Activated CD4-positive, alpha-beta memory T cell treated with anti-CD3 and anti-CD28 coated beads for 36 hours (primary cell): ENCODE results near the gene MAML3. TPM values are rescaled to one million over a fixed set of nuclear protein-coding genes. Genes with fewer than 3 reads are reported as not detected.

Experiments
- CTCF ChIA-PET: fragments of 350-600 bp; sonication (Branson Sonifier 250); formaldehyde crosslinking; loops from one replicate; lab custom pipeline; 2021; ENCODE audit warnings: antibody characterized with exemption, inconsistent platforms; lab: Charles Lee
- POLR2A ChIA-PET: fragments of 350-600 bp; sonication (Branson Sonifier 250); formaldehyde crosslinking; loops from one replicate; lab custom pipeline; 2021; ENCODE audit warnings: antibody characterized with exemption; lab: Charles Lee
- DNase-seq: peaks from one replicate; pipeline ENCODE4 v3.0.0-alpha.2; 2020
- H3K27ac Mint-ChIP-seq: one replicate; pipeline ENCODE4 v1.8.0; 2021; ENCODE audit warnings: mixed read lengths
- H3K27me3 Mint-ChIP-seq: one replicate; pipeline ENCODE4 v1.8.0; 2021; ENCODE audit warnings: mixed read lengths
- H3K36me3 Mint-ChIP-seq: one replicate; pipeline ENCODE4 v1.8.0; 2021; ENCODE audit warnings: mixed read lengths
- H3K4me1 Mint-ChIP-seq: one replicate; pipeline ENCODE4 v1.8.0; 2021; ENCODE audit warnings: low read depth, mixed read lengths
- H3K4me3 Mint-ChIP-seq: one replicate; pipeline ENCODE4 v1.8.0; 2021; ENCODE audit warnings: mild to moderate bottlenecking, mixed read lengths
- H3K9me3 Mint-ChIP-seq: one replicate; pipeline ENCODE4 v1.8.0; 2021; ENCODE audit warnings: mixed read lengths
- intact Hi-C: fragments of 100-400 bp; cut with micrococcal nuclease; formaldehyde crosslinking; loops from one replicate; pipeline ENCODE4 v1.15.1; 2023
- total RNA-seq, 2 experiments: library from RNA; stranded (reverse); gene quantifications; one replicate each; pipeline ENCODE4 v1.2.3, GENCODE V29; 2021

Gene MAML3
- total RNA-seq, 2 experiments from 2014 or later: 0.51 to 0.76 TPM

DNA sequence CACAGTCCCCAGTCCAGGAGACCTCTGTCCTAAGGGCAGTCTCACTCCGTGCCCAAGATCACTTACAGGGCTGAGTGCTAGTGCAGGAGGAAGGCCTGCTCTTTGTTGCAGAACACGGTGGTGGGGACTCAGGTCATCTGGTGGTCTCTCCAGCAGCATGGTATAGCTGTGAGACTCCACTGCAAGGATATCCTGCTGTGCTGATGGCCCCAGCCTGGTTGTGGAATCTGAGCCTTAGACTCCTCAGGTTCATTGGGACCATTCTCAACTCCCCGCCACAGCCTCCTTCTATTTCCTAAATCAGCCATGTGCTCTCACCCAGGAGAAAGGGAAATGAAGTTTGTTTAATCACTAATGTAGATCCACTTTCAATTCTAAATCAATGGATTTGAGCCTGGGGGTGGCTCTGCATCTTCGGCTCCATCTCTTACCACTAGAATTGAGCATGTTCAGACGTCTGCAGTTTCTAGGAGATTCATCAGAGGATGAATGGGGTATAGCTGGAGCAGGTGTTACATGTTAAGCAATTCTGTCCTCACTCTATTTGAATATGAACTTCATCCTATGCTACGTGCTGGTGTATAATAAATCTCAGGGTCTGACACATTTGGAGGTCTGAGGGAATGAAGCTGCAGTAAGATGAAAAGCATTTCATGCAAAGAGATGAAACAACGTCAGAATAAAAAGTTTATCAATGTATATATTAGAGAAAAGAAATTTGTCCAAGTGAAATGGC, 299.1 kb downstream of the MAML3 start:
- H3K27ac Mint-ChIP-seq: no peak overlapping the region
- no peaks in the 10 kb centered on the region for H3K36me3 Mint-ChIP-seq
- POLR2A ChIA-PET: no interaction called here
- CTCF ChIA-PET: no interaction called here
- no peak for DNase-seq
- no peak overlapping the region for H3K4me3 Mint-ChIP-seq
- intact Hi-C loops: loop anchor here (5.0 to 10.0 kb wide), 3 partner anchors 118 to 400 kb away; partner anchors contain the start of gene RAB33B
- H3K9me3 Mint-ChIP-seq: no peaks in the 10 kb centered on the region
- peaks cover 33% of the 10 kb centered on the region for H3K4me1 Mint-ChIP-seq
- H3K27me3 Mint-ChIP-seq: peaks cover 20% of the 10 kb centered on the region

DNA sequence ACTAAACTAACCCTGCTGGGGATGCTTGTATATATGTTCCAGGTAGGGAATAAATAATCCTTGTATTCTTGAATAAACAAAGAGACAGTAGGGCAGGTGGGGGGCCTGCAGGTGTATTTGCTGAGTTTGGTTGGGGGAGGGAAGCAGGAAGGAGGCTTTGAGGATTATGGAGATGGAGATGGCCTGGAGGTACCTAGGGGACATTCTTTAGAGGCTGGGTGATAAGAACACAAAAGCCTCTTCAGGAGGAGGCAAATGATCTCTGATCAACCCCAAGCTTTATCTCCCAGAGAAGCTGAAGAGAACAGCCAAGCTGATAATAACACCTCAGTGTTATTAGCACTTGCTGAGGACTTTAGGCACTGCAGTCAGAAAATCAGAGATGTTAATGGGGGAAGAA, 300.7 kb downstream of the MAML3 start:
- H3K4me3 Mint-ChIP-seq: no peak overlapping the region
- peaks cover 23% of the 10 kb centered on the region for H3K4me1 Mint-ChIP-seq
- H3K27ac Mint-ChIP-seq: no peak overlapping the region
- H3K36me3 Mint-ChIP-seq: no peaks in the 10 kb centered on the region
- POLR2A ChIA-PET: interaction anchor here (0.6 kb wide), 1 partner anchor 270 kb away, joined by 3 read pairs; no protein-coding TSS in a partner anchor
- DNase-seq: no peak
- CTCF ChIA-PET: no interaction called here
- H3K9me3 Mint-ChIP-seq: no peaks in the 10 kb centered on the region
- intact Hi-C loops: loop anchor here (10.0 kb wide), 1 partner anchor 399 kb away; the partner anchor contains the start of gene RAB33B
- peaks cover 27% of the 10 kb centered on the region for H3K27me3 Mint-ChIP-seq

DNA sequence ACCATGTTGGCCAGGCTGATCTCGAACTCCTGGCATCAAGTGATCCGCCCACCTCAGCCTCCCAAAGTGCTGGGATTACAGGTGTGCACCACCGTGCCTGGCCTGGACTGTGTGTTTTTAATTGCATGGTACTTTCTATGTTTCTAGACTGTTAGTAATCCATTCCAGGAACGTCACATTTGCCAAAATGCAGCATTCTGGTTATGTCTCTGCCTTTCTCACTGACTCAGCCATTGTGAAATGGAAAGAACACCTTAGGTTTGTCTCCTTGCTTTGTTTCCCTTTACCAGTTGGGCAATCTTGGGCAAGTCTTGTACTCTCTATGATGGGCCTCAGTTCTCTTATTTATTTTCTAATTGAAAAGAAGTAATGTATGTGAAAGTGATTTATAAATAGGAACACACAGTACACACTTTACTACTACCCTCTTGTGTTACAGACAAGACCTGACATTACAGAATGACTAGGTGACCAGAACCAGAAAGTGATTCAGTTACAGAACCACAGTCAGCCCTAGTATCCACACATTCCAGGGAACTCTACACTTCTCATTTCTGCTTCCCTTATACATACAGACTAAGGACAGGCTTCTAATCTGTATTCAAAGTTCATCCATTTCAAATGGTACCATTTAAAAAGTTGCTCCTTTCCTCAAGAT, 301.2 kb downstream of the MAML3 start:
- no peak overlapping the region for H3K27ac Mint-ChIP-seq
- intact Hi-C loops: loop anchor here (10.0 kb wide), 1 partner anchor 398 kb away; the partner anchor contains the start of gene RAB33B
- peak; percentile 41 for DNase-seq
- peaks cover 26% of the 10 kb centered on the region for H3K27me3 Mint-ChIP-seq
- H3K36me3 Mint-ChIP-seq: no peaks in the 10 kb centered on the region
- H3K9me3 Mint-ChIP-seq: no peaks in the 10 kb centered on the region
- H3K4me3 Mint-ChIP-seq: no peak overlapping the region
- ChIA-PET CTCF (no interaction called here), POLR2A (no interaction called here)
- peaks cover 18% of the 10 kb centered on the region for H3K4me1 Mint-ChIP-seq

DNA sequence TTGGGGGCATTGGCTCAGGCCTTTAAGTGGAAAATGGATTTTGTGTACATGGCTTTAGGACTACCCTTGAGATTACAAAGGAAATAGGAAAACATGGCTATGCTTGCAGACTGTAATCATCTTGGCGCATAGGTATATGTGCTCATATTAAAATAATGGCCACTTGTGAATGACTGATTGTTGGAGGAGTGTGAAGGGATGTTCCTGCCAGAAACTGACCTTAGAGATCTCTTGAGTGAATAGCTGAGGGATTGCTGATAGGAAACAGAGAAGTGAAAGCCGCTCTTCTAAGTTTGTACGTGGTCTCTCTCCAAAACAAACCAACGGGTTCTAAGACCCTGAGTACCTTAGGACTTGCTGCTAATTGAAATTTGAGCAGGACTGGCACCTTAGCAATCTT, 302.3 kb downstream of the MAML3 start:
- CTCF ChIA-PET: no interaction called here
- POLR2A ChIA-PET: no interaction called here
- intact Hi-C loops: loop anchor here (10.0 kb wide), 1 partner anchor 397 kb away; the partner anchor contains the start of gene RAB33B
- Mint-ChIP-seq H3K36me3 (no peaks in the 10 kb centered on the region), H3K27ac (no peak overlapping the region), H3K9me3 (no peaks in the 10 kb centered on the region), H3K4me1 (peaks cover 10% of the 10 kb centered on the region), H3K27me3 (peaks cover 32% of the 10 kb centered on the region), H3K4me3 (no peak overlapping the region)
- DNase-seq: no peak

DNA sequence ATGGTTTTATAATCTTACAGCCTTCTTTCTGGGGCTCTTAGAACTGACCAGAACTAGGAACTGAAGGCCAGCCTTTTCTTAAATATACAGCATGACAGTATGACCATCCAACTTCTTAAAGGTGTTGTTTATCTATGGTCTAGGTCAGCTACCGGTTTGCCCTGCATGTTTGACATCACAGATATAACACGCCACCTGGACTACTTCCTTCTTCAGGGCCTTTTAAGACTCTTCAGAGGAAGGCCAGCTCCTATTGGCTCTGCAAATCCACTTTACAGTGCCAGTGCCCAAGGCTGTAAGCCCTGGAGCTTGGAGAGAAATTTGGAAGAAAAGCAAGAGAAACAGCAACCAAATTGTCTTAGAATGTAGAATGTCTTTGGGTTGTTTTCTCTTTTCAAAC, 302.9 kb downstream of the MAML3 start:
- Mint-ChIP-seq H3K36me3 (no peaks in the 10 kb centered on the region), H3K4me1 (peaks cover 10% of the 10 kb centered on the region), H3K27ac (no peak overlapping the region), H3K4me3 (no peak overlapping the region), H3K27me3 (peaks cover 29% of the 10 kb centered on the region), H3K9me3 (no peaks in the 10 kb centered on the region)
- ChIA-PET POLR2A (no interaction called here), CTCF (no interaction called here)
- no peak for DNase-seq
- intact Hi-C loops: loop anchor here (10.0 kb wide), 1 partner anchor 396 kb away; the partner anchor contains the start of gene RAB33B

DNA sequence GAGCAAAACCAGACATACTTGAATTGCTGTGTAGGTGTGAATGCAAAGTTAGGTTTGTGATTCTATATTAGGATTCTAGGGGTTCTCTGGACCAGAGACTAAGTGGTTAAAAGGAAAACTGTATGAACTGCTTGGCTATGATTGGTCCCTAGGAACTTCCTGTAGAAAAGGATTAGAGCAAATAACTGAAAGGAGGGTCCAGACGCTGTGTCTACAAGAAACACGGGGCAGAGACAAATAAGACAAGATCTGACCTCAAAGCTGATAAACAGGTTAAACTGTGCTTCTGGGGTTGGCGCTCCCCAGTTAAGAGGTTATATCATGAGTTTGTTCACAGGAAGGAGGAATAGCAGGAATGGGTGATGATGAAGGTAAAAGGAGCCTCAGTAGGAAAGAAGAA, 304.8 kb downstream of the MAML3 start:
- no peak overlapping the region for H3K27ac Mint-ChIP-seq
- peaks cover 10% of the 10 kb centered on the region for H3K4me1 Mint-ChIP-seq
- ChIA-PET POLR2A (no interaction called here), CTCF (no interaction called here)
- H3K36me3 Mint-ChIP-seq: no peaks in the 10 kb centered on the region
- no peak overlapping the region for H3K4me3 Mint-ChIP-seq
- no peak for DNase-seq
- no peaks in the 10 kb centered on the region for H3K9me3 Mint-ChIP-seq
- peaks cover 23% of the 10 kb centered on the region for H3K27me3 Mint-ChIP-seq
- intact Hi-C loops: no loop called here

DNA sequence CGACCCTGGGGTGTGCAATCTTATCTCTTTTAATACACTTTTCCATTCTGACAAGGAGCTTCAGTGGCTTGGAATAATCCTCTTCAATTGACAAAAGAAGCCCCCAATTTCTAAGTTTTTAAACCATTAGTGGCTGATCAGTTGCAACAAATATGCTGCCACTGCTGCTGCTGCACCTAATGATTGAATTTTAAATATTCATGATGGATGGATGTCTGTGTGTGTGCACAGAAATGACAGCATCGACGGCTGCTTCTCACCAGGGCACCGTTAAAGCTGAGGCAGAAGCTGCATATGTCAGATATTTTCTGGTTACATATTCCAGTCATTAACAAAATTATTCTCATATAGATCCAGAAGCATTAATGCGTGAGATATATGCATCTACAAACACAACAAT, 306.0 kb downstream of the MAML3 start:
- intact Hi-C loops: no loop called here
- Mint-ChIP-seq H3K36me3 (no peaks in the 10 kb centered on the region), H3K4me1 (peaks cover 6% of the 10 kb centered on the region), H3K27ac (no peak overlapping the region), H3K9me3 (no peaks in the 10 kb centered on the region), H3K4me3 (no peak overlapping the region), H3K27me3 (peaks cover 19% of the 10 kb centered on the region)
- CTCF ChIA-PET: no interaction called here
- POLR2A ChIA-PET: no interaction called here
- DNase-seq: no peak

DNA sequence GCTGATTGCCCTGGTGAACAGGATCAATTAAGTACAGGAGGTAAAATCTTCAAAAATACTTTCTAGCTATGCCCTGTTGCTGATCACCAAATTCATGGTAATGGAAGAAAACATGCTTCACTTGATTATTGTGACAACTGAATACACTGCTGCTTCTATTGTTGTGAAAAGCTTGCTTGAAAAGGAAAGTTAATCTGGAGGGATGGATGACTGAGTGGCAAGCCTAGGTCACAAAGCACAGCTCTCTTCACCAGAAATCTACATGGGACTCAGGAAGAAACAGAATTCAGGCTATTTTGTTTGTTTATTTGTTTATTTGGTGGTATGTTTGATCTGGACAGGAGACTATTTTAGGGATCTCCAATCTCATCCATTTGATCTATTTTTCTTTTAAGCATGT, 306.4 kb downstream of the MAML3 start:
- Mint-ChIP-seq H3K27ac (no peak overlapping the region), H3K27me3 (peaks cover 19% of the 10 kb centered on the region), H3K4me1 (peaks cover 2% of the 10 kb centered on the region), H3K9me3 (no peaks in the 10 kb centered on the region), H3K4me3 (no peak overlapping the region), H3K36me3 (no peaks in the 10 kb centered on the region)
- CTCF ChIA-PET: no interaction called here
- POLR2A ChIA-PET: no interaction called here
- DNase-seq: no peak
- intact Hi-C loops: no loop called here

DNA sequence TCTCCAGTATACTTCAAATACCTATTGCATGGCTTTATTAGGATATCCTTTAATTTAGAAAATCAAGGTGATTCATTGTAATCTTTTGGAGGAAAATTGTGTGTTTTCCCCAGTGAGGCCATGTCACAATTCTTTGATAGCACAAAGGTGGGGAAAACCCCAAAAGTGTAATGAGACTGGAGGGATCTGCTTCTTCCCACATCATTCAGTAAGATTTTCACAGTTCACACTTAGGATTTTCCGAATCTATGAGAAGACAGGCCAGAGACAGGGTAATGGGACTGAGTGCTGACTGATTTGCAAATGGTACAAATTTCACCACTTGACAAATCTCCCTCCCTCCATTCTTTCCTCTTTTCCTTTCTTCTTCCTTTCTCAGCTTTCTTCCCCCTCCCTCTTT, 307.2 kb downstream of the MAML3 start:
- H3K4me1 Mint-ChIP-seq: no peaks in the 10 kb centered on the region
- no peaks in the 10 kb centered on the region for H3K36me3 Mint-ChIP-seq
- POLR2A ChIA-PET: no interaction called here
- no peak overlapping the region for H3K27ac Mint-ChIP-seq
- H3K9me3 Mint-ChIP-seq: no peaks in the 10 kb centered on the region
- no peak overlapping the region for H3K4me3 Mint-ChIP-seq
- CTCF ChIA-PET: interaction anchor here (0.7 kb wide), 1 partner anchor 550 kb away, joined by 3 read pairs; no protein-coding TSS in a partner anchor
- no peak for DNase-seq
- peaks cover 19% of the 10 kb centered on the region for H3K27me3 Mint-ChIP-seq
- intact Hi-C loops: no loop called here

DNA sequence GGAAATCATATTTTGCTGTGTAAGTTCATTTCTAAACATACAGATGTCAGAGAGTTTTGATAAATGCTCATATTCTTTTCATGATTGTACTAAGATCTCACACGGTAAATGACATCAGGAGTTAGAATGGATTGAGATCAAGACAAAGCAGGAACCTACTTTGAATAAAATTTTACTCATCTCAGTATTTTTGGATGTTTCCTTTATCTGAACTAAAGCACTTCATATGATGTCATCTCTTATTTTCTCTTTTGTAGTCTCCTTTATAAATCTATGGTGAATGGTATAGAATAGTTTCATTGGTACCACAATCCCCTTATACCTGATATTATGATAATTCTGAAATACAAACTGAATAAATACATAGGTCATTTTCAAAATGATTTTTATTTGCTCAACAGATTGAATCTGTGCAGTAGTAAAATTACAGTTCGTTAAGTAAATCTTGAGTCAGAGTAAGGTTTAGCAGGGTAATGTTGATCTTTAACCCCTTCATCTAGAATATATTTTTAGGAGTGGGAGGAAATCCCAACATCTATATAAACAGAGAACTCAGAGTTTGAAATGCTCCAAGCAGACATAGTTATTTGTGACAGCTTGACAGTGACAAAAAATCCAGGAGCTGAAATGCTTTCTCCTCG, 308.4 kb downstream of the MAML3 start:
- Mint-ChIP-seq H3K27ac (no peak overlapping the region), H3K27me3 (peaks cover 19% of the 10 kb centered on the region), H3K9me3 (no peaks in the 10 kb centered on the region), H3K4me1 (no peaks in the 10 kb centered on the region), H3K36me3 (no peaks in the 10 kb centered on the region), H3K4me3 (no peak overlapping the region)
- ChIA-PET POLR2A (no interaction called here), CTCF (no interaction called here)
- no peak for DNase-seq
- intact Hi-C loops: no loop called here

DNA sequence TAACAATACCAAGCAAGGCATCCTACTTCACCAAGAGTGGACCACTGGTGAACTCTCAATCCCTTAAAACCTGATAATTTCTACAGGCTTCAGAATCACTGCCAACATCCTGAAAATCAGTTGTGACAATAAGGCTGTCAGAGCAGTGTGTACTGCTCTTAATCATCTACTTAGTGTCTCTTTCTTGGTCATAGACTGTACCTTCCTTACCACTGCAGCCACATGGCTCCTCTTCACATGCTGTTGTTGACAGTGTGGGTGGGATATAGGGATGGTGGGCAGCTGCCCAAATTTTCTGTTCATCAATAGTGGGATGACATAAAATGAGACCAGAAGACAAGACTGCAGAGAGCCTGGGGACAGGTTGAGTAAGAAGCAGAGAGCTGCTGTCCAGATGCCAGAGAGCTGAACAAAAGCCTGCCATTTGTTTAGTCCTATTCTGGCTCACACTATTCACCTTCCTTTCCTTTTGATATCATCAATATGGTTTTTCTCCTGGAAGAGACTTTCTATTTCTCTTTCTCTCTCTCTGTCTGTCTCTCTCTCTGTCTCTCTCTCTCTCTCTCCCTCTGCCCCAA, 309.4 kb downstream of the MAML3 start:
- DNase-seq: no peak
- peaks cover 19% of the 10 kb centered on the region for H3K27me3 Mint-ChIP-seq
- H3K9me3 Mint-ChIP-seq: no peaks in the 10 kb centered on the region
- intact Hi-C loops: no loop called here
- H3K36me3 Mint-ChIP-seq: no peaks in the 10 kb centered on the region
- no peaks in the 10 kb centered on the region for H3K4me1 Mint-ChIP-seq
- H3K4me3 Mint-ChIP-seq: no peak overlapping the region
- POLR2A ChIA-PET: no interaction called here
- H3K27ac Mint-ChIP-seq: no peak overlapping the region
- CTCF ChIA-PET: no interaction called here

DNA sequence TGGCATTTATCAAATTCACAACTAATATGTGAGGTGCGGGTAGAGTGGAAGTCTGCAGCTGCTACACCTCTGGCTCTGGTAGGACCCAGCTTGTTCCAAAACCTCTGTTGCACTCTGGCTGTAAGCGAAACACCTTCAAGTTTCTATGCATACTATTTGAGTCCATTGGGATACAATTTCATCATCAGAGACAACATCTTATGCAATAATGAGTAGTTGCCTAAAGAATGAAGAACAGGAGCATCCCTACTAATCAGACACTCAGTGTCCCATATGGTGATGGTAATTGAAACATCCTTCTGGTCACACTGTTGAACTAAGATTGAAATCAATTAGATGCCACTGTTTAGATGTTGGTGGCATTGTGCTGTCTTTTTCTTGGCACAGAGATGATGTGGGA, 309.9 kb downstream of the MAML3 start:
- CTCF ChIA-PET: no interaction called here
- peaks cover 15% of the 10 kb centered on the region for H3K27me3 Mint-ChIP-seq

More for the DNA sequence above, 309.9 kb downstream of the MAML3 start:
- H3K4me3 Mint-ChIP-seq: no peak overlapping the region
- DNase-seq: no peak
- H3K27ac Mint-ChIP-seq: no peak overlapping the region
- H3K36me3 Mint-ChIP-seq: no peaks in the 10 kb centered on the region
- intact Hi-C loops: no loop called here
- no peaks in the 10 kb centered on the region for H3K4me1 Mint-ChIP-seq
- no peaks in the 10 kb centered on the region for H3K9me3 Mint-ChIP-seq
- POLR2A ChIA-PET: no interaction called here
